HL-60 (cell line): ENCODE results near the gene ARMC9.
"Not testable (repeated sequence)": the region's sequence is repeated elsewhere in the genome, so short reads cannot be mapped to it uniquely, and the experiment has no call there.

Experiments used
- DNase-seq, 2 experiments: peaks; one replicate each; pipeline ENCODE4 v3.0.0-alpha.2; 2010 to 2020; ENCODE audit warnings: low read depth in 1 of 2, low spot score in 1 of 2
- H3K27ac ChIP-seq: fragments of 250-450 bp; sonication (Bioruptor Pico); replicated peaks from 2 replicates; pipeline ENCODE4 v1.5.1; 2020; ENCODE audit warnings: mild to moderate bottlenecking, moderate library complexity
- H3K27me3 ChIP-seq: fragments of 250-450 bp; sonication (Bioruptor Pico); 2 replicates; pipeline ENCODE4 v1.5.1; 2021; ENCODE audit warnings: mild to moderate bottlenecking, moderate library complexity; ENCODE audit not compliant: insufficient read depth, poor library complexity, severe bottlenecking
- H3K4me3 ChIP-seq: replicated peaks from 2 replicates; pipeline ENCODE4 v1.5.1; 2011; ENCODE audit warnings: mild to moderate bottlenecking, control low read depth, low read length; ENCODE audit not compliant: insufficient read depth
- GABPA ChIP-seq: IDR thresholded peaks from 2 replicates; pipeline ENCODE4 v1.6.1; 2012; ENCODE audit warnings: low read depth
- POLR2AphosphoS5 ChIP-seq: IDR thresholded peaks from 2 replicates; pipeline ENCODE4 v1.6.1; 2012; ENCODE audit warnings: low read depth
- SPI1 ChIP-seq: IDR thresholded peaks from 2 replicates; pipeline ENCODE4 v1.6.1; 2012; ENCODE audit warnings: low read depth, mild to moderate bottlenecking, borderline replicate concordance
- TF ChIP-seq, protein P1 (sequence below): IDR thresholded peaks from 2 replicates; pipeline ENCODE4 v1.6.1; 2012; ENCODE audit warnings: low read depth; ENCODE audit not compliant: insufficient replicate concordance
- TF ChIP-seq, protein P2 (sequence below): IDR thresholded peaks from one replicate; pipeline ENCODE4 v1.5.1; 2011; ENCODE audit warnings: low read length, control low read depth, inconsistent platforms; ENCODE audit not compliant: insufficient read depth

The ARMC9 gene

DNA sequence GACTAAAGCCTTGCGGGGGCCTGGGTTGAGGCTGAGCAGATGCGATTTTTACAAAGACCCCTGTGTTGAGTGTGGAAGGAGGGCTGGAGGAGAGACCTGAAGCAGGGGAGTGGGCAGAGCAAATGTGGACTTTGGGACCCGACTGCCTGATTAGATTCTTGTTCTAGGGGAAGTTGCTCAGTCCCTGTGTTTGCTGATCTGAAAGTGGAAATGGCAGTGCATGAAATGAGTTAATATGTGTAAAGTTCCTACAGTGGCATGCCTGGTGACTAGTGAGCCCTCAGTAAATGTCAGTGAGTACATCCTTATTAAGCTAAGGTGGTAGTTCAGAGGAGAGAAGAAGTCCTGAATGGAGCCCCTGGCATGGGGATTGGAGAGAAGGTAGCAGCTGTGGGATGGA lies 52.3 kb downstream of the ARMC9 start:
- H3K27me3 ChIP-seq: no peaks in the 10 kb centered on the region
- H3K4me3 ChIP-seq: no peak overlapping the region
- H3K27ac ChIP-seq: no peak overlapping the region
- TF ChIP-seq GABPA (no peak), SPI1 (no peak), POLR2AphosphoS5 (no peak)
- TF ChIP-seq, protein P1, sequence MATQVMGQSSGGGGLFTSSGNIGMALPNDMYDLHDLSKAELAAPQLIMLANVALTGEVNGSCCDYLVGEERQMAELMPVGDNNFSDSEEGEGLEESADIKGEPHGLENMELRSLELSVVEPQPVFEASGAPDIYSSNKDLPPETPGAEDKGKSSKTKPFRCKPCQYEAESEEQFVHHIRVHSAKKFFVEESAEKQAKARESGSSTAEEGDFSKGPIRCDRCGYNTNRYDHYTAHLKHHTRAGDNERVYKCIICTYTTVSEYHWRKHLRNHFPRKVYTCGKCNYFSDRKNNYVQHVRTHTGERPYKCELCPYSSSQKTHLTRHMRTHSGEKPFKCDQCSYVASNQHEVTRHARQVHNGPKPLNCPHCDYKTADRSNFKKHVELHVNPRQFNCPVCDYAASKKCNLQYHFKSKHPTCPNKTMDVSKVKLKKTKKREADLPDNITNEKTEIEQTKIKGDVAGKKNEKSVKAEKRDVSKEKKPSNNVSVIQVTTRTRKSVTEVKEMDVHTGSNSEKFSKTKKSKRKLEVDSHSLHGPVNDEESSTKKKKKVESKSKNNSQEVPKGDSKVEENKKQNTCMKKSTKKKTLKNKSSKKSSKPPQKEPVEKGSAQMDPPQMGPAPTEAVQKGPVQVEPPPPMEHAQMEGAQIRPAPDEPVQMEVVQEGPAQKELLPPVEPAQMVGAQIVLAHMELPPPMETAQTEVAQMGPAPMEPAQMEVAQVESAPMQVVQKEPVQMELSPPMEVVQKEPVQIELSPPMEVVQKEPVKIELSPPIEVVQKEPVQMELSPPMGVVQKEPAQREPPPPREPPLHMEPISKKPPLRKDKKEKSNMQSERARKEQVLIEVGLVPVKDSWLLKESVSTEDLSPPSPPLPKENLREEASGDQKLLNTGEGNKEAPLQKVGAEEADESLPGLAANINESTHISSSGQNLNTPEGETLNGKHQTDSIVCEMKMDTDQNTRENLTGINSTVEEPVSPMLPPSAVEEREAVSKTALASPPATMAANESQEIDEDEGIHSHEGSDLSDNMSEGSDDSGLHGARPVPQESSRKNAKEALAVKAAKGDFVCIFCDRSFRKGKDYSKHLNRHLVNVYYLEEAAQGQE: no peak
- TF ChIP-seq, protein P2, sequence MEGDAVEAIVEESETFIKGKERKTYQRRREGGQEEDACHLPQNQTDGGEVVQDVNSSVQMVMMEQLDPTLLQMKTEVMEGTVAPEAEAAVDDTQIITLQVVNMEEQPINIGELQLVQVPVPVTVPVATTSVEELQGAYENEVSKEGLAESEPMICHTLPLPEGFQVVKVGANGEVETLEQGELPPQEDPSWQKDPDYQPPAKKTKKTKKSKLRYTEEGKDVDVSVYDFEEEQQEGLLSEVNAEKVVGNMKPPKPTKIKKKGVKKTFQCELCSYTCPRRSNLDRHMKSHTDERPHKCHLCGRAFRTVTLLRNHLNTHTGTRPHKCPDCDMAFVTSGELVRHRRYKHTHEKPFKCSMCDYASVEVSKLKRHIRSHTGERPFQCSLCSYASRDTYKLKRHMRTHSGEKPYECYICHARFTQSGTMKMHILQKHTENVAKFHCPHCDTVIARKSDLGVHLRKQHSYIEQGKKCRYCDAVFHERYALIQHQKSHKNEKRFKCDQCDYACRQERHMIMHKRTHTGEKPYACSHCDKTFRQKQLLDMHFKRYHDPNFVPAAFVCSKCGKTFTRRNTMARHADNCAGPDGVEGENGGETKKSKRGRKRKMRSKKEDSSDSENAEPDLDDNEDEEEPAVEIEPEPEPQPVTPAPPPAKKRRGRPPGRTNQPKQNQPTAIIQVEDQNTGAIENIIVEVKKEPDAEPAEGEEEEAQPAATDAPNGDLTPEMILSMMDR: no peak
- no peak for DNase-seq

DNA sequence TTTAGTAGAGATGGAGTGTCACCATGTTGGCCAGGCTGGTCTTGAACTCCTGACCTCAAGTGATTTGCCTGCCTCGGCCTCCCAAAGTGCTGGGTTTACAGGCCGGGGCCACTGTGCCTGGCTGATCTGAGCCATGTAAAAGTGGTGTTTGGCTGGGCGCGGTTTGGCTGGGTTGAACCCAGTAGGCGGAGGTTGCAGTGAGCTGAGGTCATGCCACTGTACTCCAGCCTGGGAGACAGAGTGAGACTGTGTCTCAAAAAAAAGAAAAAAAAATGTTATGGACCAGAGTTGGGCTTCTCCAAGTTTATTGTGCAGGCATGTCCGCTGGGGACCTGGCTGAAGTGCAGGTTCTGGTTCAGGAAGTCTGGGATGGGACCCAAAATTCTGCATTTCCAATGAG lies 54.9 kb downstream of the ARMC9 start:
- H3K4me3 ChIP-seq, DNase-seq, H3K27ac ChIP-seq, H3K27me3 ChIP-seq: not testable (repeated sequence)

DNA sequence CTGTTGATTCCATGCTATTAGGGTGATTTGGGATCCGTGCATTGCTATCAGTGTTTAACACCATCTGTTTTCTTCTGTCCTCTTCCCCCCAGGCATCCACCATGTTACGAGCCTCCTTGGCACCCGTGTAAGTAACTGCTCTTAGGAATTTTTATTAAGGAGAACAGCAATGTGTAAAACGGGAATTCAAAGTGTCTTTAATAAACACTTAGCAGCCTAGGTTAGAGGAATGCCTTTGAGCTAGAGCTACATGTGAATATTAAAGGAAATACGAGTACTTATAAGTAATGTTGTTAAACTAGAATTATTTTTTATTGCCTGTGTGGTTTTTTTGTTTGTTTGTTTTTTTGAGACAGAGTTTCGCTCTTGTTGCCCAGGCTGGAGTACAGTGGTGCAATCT lies 58.1 kb downstream of the ARMC9 start:
- TF ChIP-seq GABPA (no peak), SPI1 (no peak), POLR2AphosphoS5 (no peak)
- TF ChIP-seq, protein P1: no peak
- TF ChIP-seq, protein P2: no peak
- Histone ChIP-seq H3K4me3 (no peak overlapping the region), H3K27me3 (no peaks in the 10 kb centered on the region), H3K27ac (no peak overlapping the region)
- no peak for DNase-seq

DNA sequence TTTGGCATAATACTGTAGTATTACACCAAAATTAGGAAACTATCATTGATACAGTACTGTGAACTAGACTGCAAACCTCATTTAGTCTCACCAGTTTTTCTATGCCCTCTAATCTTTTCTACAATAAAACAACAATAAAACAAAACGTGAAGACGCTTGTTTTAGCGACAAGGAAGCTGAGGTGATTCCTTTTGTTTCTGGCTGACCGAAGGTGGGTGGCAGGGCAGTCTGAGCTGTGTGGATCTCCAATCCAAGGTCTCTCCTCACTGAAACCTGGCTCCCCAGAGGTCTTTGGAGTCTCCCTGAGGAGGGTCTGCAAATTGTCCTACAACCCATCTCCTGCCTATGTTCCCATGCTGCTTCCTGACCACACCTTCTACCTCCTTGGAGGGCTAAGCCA lies 59.3 kb downstream of the ARMC9 start:
- no peak for DNase-seq
- H3K27ac ChIP-seq: no peak overlapping the region
- H3K4me3 ChIP-seq: no peak overlapping the region
- TF ChIP-seq GABPA: no peak
- H3K27me3 ChIP-seq: no peaks in the 10 kb centered on the region

DNA sequence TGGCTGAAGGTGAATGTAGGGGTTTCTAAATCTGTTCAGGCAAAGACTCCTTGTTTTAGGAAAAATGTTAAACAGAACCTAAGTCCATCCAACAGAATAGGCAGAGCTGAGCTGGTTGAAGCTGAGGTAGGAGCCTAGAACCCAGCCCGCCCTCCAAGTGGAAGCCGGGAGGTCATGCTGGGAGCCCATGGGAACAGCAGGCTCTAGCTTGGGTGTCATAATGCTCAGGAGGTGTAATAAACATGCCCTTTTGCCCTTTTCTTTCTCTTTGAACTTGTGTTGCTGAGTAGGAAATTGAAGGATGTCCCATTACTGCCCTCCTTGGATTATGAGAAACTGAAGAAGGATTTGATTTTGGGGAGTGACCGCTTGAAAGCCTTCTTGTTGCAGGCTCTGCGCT lies 60.3 kb downstream of the ARMC9 start:
- no peak overlapping the region for H3K27ac ChIP-seq
- H3K27me3 ChIP-seq: no peaks in the 10 kb centered on the region
- DNase-seq: no peak

More for the DNA sequence above, 60.3 kb downstream of the ARMC9 start:
- no peak for TF ChIP-seq SPI1
- TF ChIP-seq, protein P2: no peak
- TF ChIP-seq POLR2AphosphoS5: no peak
- TF ChIP-seq GABPA: no peak
- TF ChIP-seq, protein P1: no peak
- H3K4me3 ChIP-seq: no peak overlapping the region
